A549 (cell line): Measurements from ENCODE around the gene RAB11FIP4. TPM values are rescaled to one million over a fixed set of nuclear protein-coding genes. Genes with fewer than 3 reads are reported as not detected.

Experiments used
- ATAC-seq, 2 experiments: fragments of 200-7000 bp in 1 of 2; fragments of >200 bp in 1 of 2; cut with Nextera tagmentation in 1 of 2; cut with Tn5 transposase in 1 of 2; 3 replicates each; pipeline versions ENCODE4 v1.8.0 to v1.9.1; 2018 to 2020; ENCODE audit warnings: mild to moderate bottlenecking in 1 of 2, moderate library complexity in 1 of 2
- CTCF ChIA-PET: fragments of 300-600 bp; sonication (Branson Sonifier 250); formaldehyde crosslinking; extraction: SDS; loops from one replicate; lab custom pipeline; 2021; ENCODE audit warnings: antibody characterized with exemption, inconsistent platforms; lab: Yijun Ruan, JAX
- POLR2A ChIA-PET: fragments of 350-600 bp; formaldehyde crosslinking; extraction: SDS; loops from one replicate; lab custom pipeline; 2021; ENCODE audit warnings: antibody characterized with exemption, inconsistent platforms; lab: Yijun Ruan, JAX
- DNase-seq, 2 experiments: peaks; one replicate each; pipeline versions ENCODE4 v3.0.0 to v3.0.0-alpha.2; 2011 to 2016; ENCODE audit warnings: low read depth in 1 of 2, low spot score in 1 of 2
- FAIRE-seq: peaks from 2 replicates; lab custom pipeline; 2011; peaks lifted over from hg19 to GRCh38; lab: Jason Lieb, UNC
- H3K27ac ChIP-seq, 2 experiments: fragments of >200 bp; sonication (Bioruptor Twin); formaldehyde crosslinking; 3 replicates each; pipeline ENCODE4 v1.5.1; 2016 to 2017
- H3K4me1 ChIP-seq: fragments of >200 bp; sonication (Bioruptor Twin); formaldehyde crosslinking; 3 replicates; pipeline ENCODE4 v1.6.1; 2016
- H3K4me2 ChIP-seq: fragments of >200 bp; sonication (Bioruptor Twin); formaldehyde crosslinking; 3 replicates; pipeline ENCODE4 v1.6.1; 2016
- H3K4me3 ChIP-seq: fragments of >200 bp; sonication (Bioruptor Twin); formaldehyde crosslinking; 3 replicates; pipeline ENCODE4 v1.5.1; 2016
- H3K9me3 ChIP-seq: fragments of >200 bp; sonication (Bioruptor Twin); formaldehyde crosslinking; 3 replicates; pipeline ENCODE4 v1.6.1; 2016
- ATOH8 ChIP-seq: fragments of 250-450 bp; sonication (Bioruptor Pico); IDR thresholded peaks from 2 replicates; pipeline ENCODE4 v1.5.0; 2020; ENCODE audit warnings: low read depth, mild to moderate bottlenecking, moderate library complexity
- CBX2 ChIP-seq: fragments of 200-600 bp; sonication (generic); IDR thresholded peaks from 2 replicates; pipeline ENCODE4 v1.6.1; 2016; ENCODE audit warnings: low read depth, mild to moderate bottlenecking, borderline replicate concordance
- CTCF ChIP-seq: fragments of >200 bp; sonication (Bioruptor Twin); formaldehyde crosslinking; IDR thresholded peaks from 3 replicates; pipeline ENCODE4 v1.5.1; 2016
- KDM1A ChIP-seq: fragments of 200-600 bp; sonication (generic); IDR thresholded peaks from 2 replicates; pipeline ENCODE4 v1.6.1; 2016; ENCODE audit warnings: low read depth, mild to moderate bottlenecking
- MAX ChIP-seq: IDR thresholded peaks from 2 replicates; pipeline ENCODE4 v1.6.1; 2012
- NPAS2 ChIP-seq: fragments of 250-450 bp; sonication (Bioruptor Pico); IDR thresholded peaks from 2 replicates; pipeline ENCODE4 v1.8.0; 2022; ENCODE audit warnings: mild to moderate bottlenecking, moderate library complexity, borderline replicate concordance
- RAD21 ChIP-seq, 2 experiments: fragments of >200 bp in 1 of 2; sonication (Bioruptor Twin) in 1 of 2; formaldehyde crosslinking in 1 of 2; IDR thresholded peaks in 1 of 2; conservative IDR thresholded peaks in 1 of 2; 2 replicates in 1 of 2; 3 replicates in 1 of 2; pipeline ENCODE4 v1.6.1; 2012 to 2018; ENCODE audit warnings: inconsistent platforms in 1 of 2
- SMC3 ChIP-seq: fragments of >200 bp; sonication (Bioruptor Twin); formaldehyde crosslinking; IDR thresholded peaks from 3 replicates; pipeline ENCODE4 v1.6.1; 2018; ENCODE audit warnings: inconsistent platforms
- SREBF2 ChIP-seq: fragments of 450-650 bp; IDR thresholded peaks from 2 replicates; pipeline ENCODE4 v1.6.1; 2014; ENCODE audit warnings: mild to moderate bottlenecking, moderate library complexity
- TP53 ChIP-seq: fragments of 250-450 bp; sonication (Bioruptor Pico); IDR thresholded peaks from 2 replicates; pipeline ENCODE4 v1.5.0; 2021; ENCODE audit warnings: mild to moderate bottlenecking, moderate library complexity
- ZSCAN20 ChIP-seq: fragments of 250-450 bp; sonication (Bioruptor Pico); IDR thresholded peaks from 2 replicates; pipeline ENCODE4 v1.8.0; 2022; ENCODE audit warnings: mild to moderate bottlenecking, moderate library complexity
- WGBS: methylation state at CpG from one replicate; pipeline ENCODE4 v1.1.6; 2017; ENCODE audit errors: missing lambda C conversion rate; 5-methylcytosine and 5-hydroxymethylcytosine counted together
- polyA plus RNA-seq, 4 experiments: library from polyadenylated mRNA; depleted of rRNA in 3 of 4; stranded (reverse); fragments of >200 nt; fragmentation: RNase III in 1 of 4; extraction: RNeasy Plus Mini Kit Qiagen cat#74134 plus additional on column Dnase treatment in 1 of 4; gene quantifications; 2 replicates in 3 of 4; 3 replicates in 1 of 4; pipeline ENCODE4 v1.2.3, GENCODE V29; 2011 to 2017
- TF ChIP-seq, protein P1 (sequence below): fragments of 250-450 bp; sonication (Bioruptor Pico); IDR thresholded peaks from 2 replicates; pipeline ENCODE4 v1.5.0; 2021; ENCODE audit warnings: mild to moderate bottlenecking, moderate library complexity, borderline replicate concordance
- TF ChIP-seq, protein P2 (sequence below): IDR thresholded peaks from 2 replicates; pipeline ENCODE4 v1.6.1; 2012; ENCODE audit warnings: low read depth, borderline replicate concordance

The RAB11FIP4 gene
- polyA plus RNA-seq, 2 of the 4 experiments (the other 2 are of a cell fraction) = 1.9 to 3.5 TPM

DNA sequence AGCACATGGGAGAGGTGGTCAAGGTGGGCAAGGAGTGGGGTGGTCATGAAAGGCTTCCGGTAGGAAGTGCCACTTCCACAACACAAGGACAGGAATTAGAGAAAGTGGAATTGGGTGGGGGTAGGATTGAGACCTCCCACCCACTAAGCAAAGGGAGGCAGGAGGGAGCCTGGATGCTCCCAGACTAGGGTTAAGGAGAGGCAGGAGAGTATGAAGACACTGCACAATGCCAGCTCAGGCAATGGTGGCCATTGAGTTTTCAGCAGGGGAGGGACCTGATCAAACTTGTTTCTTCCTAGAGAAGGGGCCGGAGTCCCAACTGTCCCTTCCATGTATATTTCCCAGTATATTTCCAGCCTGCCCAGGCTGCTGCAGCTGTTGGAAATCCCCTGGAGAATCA, 3.1 kb upstream of the RAB11FIP4 start:
- no peak for ATAC-seq
- no peak for DNase-seq
- no peak overlapping the region for H3K27ac ChIP-seq
- WGBS = 91% methylated on average over 2 of the region's 2 CpGs
- H3K9me3 ChIP-seq = no peaks in the 10 kb centered on the region
- ChIA-PET CTCF (interaction anchor here (1.2 to 13.2 kb wide), 11 partner anchors 9 to 458 kb away, joined by 3 to 197 read pairs (median 10); no protein-coding TSS in a partner anchor), POLR2A (no interaction called here)
- H3K4me2 ChIP-seq = no peak overlapping the region
- H3K4me3 ChIP-seq = no peak overlapping the region
- H3K4me1 ChIP-seq = no peaks in the 10 kb centered on the region
- TF ChIP-seq ATOH8 (CRISPR knock-in tag) (no peak), ZSCAN20 (CRISPR knock-in tag) (no peak), RAD21 (conservative IDR thresholded peaks at IDR 0.05 in 1 of 2, IDR thresholded peaks at IDR 0.05 in 1 of 2) (no peak), NPAS2 (CRISPR knock-in tag) (no peak), CBX2 (no peak)
- TF ChIP-seq, protein P1, sequence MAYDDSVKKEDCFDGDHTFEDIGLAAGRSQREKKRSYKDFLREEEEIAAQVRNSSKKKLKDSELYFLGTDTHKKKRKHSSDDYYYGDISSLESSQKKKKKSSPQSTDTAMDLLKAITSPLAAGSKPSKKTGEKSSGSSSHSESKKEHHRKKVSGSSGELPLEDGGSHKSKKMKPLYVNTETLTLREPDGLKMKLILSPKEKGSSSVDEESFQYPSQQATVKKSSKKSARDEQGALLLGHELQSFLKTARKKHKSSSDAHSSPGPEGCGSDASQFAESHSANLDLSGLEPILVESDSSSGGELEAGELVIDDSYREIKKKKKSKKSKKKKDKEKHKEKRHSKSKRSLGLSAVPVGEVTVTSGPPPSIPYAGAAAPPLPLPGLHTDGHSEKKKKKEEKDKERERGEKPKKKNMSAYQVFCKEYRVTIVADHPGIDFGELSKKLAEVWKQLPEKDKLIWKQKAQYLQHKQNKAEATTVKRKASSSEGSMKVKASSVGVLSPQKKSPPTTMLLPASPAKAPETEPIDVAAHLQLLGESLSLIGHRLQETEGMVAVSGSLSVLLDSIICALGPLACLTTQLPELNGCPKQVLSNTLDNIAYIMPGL (CRISPR knock-in tag) = no peak
- FAIRE-seq = no peak

DNA sequence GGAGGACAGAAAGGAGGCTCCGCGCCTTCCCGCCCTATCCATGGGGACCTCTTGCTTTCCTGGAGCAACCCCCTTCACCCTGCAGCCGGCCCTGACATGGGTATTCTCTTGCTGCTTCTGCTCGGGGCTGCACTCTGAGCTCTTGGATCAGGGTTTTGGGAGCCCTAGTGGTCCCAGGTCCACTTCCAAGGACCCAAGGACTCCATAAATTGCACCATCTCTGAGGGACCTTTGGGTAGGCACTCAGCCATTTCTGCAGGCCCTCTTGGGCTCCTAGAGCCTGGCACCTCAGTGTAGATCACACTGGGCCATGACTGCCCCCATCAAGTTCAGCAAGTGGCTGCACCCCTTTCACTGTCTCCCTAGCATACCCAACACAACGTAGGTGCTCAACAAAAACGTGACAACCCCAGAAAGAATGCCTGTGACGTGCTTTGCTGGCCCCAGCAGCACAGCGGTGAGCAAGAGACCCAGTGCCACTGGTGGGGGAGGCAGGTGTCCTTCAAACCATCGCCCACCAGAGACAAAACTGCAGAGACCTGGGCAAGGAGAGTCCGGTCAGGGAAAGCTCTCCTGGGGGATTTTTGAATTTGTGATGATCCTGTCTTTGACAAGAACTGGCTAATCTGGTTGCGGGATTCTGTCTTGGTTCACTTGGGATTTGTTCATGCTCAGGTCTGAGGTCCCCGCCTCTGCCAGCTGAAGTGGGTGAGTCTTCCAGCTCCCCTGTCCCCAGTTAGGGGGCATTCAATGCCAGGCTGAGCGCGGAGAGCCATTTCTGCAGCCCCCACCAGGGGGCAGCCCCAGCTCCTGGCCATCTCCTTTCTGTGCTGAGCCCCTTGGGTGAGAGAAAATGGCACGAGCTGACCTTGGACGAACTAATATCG, 2.5 kb upstream of the RAB11FIP4 start:
- 37% methylated on average over 16 of the region's 18 CpGs for WGBS
- H3K9me3 ChIP-seq = no peaks in the 10 kb centered on the region
- no peaks in the 10 kb centered on the region for H3K4me1 ChIP-seq
- FAIRE-seq = no peak
- peak; percentile 57 to 80 for ATAC-seq
- no peak overlapping the region for H3K4me3 ChIP-seq
- no peak overlapping the region for H3K27ac ChIP-seq
- TF ChIP-seq SMC3 = peak; percentile 79
- TF ChIP-seq SREBF2 = no peak
- peak; percentile 72 for TF ChIP-seq CTCF
- no peak for TF ChIP-seq MAX
- TF ChIP-seq RAD21 (conservative IDR thresholded peaks at IDR 0.05 in 1 of 2, IDR thresholded peaks at IDR 0.05 in 1 of 2) = peak; percentile 64 to 70
- 0 out of 2 replicates have a peak, but pooled peaks have one; percentile 17 for TF ChIP-seq TP53 (CRISPR knock-in tag)
- ChIA-PET POLR2A (no interaction called here), CTCF (interaction anchor here (0.6 to 13.2 kb wide), 38 partner anchors 9 to 457 kb away, joined by 3 to 197 read pairs (median 4); no protein-coding TSS in a partner anchor)
- DNase-seq = peak in 1 of 2 experiments; percentile 82
- no peak overlapping the region for H3K4me2 ChIP-seq

DNA sequence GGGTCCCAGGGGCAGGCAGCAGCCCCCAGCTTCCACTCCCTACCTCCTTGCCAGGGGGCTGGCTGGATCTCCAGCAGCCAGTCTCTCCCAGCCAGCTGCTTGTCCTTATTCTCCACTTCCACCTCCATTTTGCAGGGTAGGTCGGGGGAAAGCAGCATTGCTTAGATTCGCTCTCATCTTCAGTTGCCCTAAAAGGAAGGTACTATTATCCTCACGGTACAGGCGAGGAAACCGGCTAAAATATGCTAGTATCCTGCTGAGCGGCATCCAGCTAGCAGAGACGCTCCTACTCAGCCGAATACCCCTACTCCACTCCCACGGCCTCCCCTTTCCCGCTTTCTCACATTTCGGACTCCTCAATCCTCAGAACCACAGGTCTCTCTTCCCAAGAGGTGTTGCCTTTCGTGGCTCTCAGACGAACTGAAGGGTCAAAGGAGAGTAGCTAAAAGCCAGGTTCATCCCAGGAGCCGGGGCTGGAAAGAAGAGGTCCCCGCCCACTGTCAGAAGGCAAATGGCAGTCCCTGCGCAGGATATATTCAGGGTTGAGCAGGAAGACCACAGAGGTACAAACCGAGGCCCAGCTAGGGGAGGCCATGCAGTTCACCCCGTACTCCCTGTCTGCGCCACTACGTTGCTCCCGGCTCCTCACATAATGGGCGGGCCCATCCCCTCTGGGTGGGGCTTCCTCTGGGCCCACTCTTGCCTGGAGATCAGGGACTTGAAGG, 1.7 kb upstream of the RAB11FIP4 start:
- no peak overlapping the region for H3K4me3 ChIP-seq
- FAIRE-seq (no peak), DNase-seq (no peak), ATAC-seq (peak in 1 of 2 experiments; percentile 3; a peak in 3 of 6 replicates)
- ChIA-PET POLR2A (no interaction called here), CTCF (interaction anchor here (0.6 to 13.2 kb wide), 35 partner anchors 9 to 457 kb away, joined by 3 to 197 read pairs (median 4); no protein-coding TSS in a partner anchor)
- no peak overlapping the region for H3K4me2 ChIP-seq
- H3K9me3 ChIP-seq = no peaks in the 10 kb centered on the region
- H3K27ac ChIP-seq = no peak overlapping the region
- WGBS = 77% methylated on average over 22 of the region's 22 CpGs
- TF ChIP-seq, protein P2, sequence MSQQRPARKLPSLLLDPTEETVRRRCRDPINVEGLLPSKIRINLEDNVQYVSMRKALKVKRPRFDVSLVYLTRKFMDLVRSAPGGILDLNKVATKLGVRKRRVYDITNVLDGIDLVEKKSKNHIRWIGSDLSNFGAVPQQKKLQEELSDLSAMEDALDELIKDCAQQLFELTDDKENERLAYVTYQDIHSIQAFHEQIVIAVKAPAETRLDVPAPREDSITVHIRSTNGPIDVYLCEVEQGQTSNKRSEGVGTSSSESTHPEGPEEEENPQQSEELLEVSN = 0 out of 2 replicates have a peak, but pooled peaks have one; percentile 21
- no peak for TF ChIP-seq MAX
- no peak for TF ChIP-seq KDM1A
- H3K4me1 ChIP-seq = no peaks in the 10 kb centered on the region
